Heart right ventricle (tissue), 16 donors: ENCODE data around the gene POLRMT. TPM values are rescaled to one million over a fixed set of nuclear protein-coding genes. Genes with fewer than 3 reads are reported as not detected.
"Not testable (repeated sequence)": the region's sequence is repeated elsewhere in the genome, so short reads cannot be mapped to it uniquely, and the experiment has no call there.

Source experiments
- ATAC-seq, 8 donors: fragments of 200-7000 bp; cut with Tn5 transposase; one replicate each; pipeline ENCODE4 v1.9.1; 2020; ENCODE audit warnings: mild to moderate bottlenecking in 8 of 8, moderate library complexity in 8 of 8, moderate number of reproducible peaks in 1 of 8
- DNase-seq, 2 donors: peaks; one replicate each; pipeline ENCODE4 v3.0.0-alpha.2; 2020
- H3K27ac ChIP-seq, 10 donors: fragments of 200-600 bp; sonication (generic) in 2 of 10; one replicate each; pipeline versions ENCODE4 v1.5.0 to v1.8.0; 2020 to 2022; ENCODE audit warnings: mild to moderate bottlenecking in 3 of 10
- H3K27me3 ChIP-seq, 7 donors: fragments of 200-600 bp; one replicate each; pipeline ENCODE4 v1.8.0; 2021 to 2022; ENCODE audit warnings: mild to moderate bottlenecking in 2 of 7
- H3K36me3 ChIP-seq, 9 donors: fragments of 200-600 bp; sonication (generic) in 1 of 9; one replicate each; pipeline versions ENCODE4 v1.5.0 to v1.8.0; 2020 to 2022; ENCODE audit warnings: mild to moderate bottlenecking in 2 of 9
- H3K4me1 ChIP-seq, 9 donors: fragments of 200-600 bp; sonication (generic) in 1 of 9; one replicate each; pipeline versions ENCODE4 v1.5.0 to v1.8.0; 2020 to 2022; ENCODE audit warnings: mild to moderate bottlenecking in 4 of 9
- H3K4me3 ChIP-seq, 10 donors: fragments of 200-600 bp; sonication (generic) in 2 of 10; one replicate each; pipeline versions ENCODE4 v1.5.0 to v1.8.0; 2020 to 2022; ENCODE audit warnings: mild to moderate bottlenecking in 7 of 10, moderate library complexity in 2 of 10
- H3K9me3 ChIP-seq, 11 donors: fragments of 200-600 bp in 10 of 11; sonication (generic) in 2 of 11; one replicate each; pipeline versions ENCODE4 v1.5.0 to v1.8.0; 2013 to 2022; ENCODE audit warnings: mild to moderate bottlenecking in 2 of 11, control low read depth in 1 of 11, moderate library complexity in 1 of 11
- WGBS, 2 donors: extraction: QIAGEN DNeasy Blood & Tissue Kit; methylation state at CpG; one replicate each; pipeline ENCODE4 v1.1.7; 2013; ENCODE audit warnings: inconsistent platforms in 1 of 2; 5-methylcytosine and 5-hydroxymethylcytosine counted together
- intact Hi-C, 10 donors: fragments of 100-400 bp; cut with DNase I; formaldehyde crosslinking; loops; one replicate each; pipeline versions ENCODE4 v1.11.1 to v1.14.2; 2022
- polyA plus RNA-seq, 2 donors: library from polyadenylated mRNA; stranded (reverse); fragments of 200-250 nt; gene quantifications; one replicate each; pipeline ENCODE4 v1.2.3, GENCODE V29; 2013
- total RNA-seq, 10 donors: library from RNA; stranded (reverse); fragmentation: NEBNext Ultra II Directional in 3 of 10; extraction: Animal tissue kit (Norgen Biotek cat#: 25700) in 3 of 10; gene quantifications; one replicate each; pipeline versions ENCODE4 v1.2.1 to v1.2.4, GENCODE V29; 2021 to 2023
- TF ChIP-seq, protein P1 (sequence below), 9 donors: fragments of 200-600 bp; sonication (generic) in 2 of 9; IDR thresholded peaks; one replicate each; pipeline versions ENCODE4 v1.5.0 to v1.8.0; 2021 to 2022; ENCODE audit warnings: antibody characterized with exemption in 9 of 9, mild to moderate bottlenecking in 5 of 9, moderate library complexity in 1 of 9
- donor health status: Arrhythmogenic right ventricular cardiomyopathy.
- donor health status: ischemic (EF 13 %, LVEDD 7.1; RV severe dilation, severe dysfunction).
- donor health status: healthy with polysubstance abuse.
- donor health status: DM: no; HTN: yes; CAD: no.
- donor health status: DM: no; HTN: no; CAD: no.
- donor health status: ischemic (EF 25% LVEDD 6.9; RV normal size, moderate dysfunction).
- donor health status: ischemic (EF 25% LVEDD 5.7; RV mildly dilated, moderate dysfunction).
- donor health status: healthy.
- donor health status: DM: yes; HTN: yes; CAD: no.
- donor health status: Ischemic cardiomyopathy.
- donor health status: ischemic (EF 35%, LVEDD 5.7; RV mildly dilated, moderate dysfunction).
- donor health status: nonischemic (EF 11% LVEDD 7.7; RV severe dilation, severe dysfunction).
- donor health status: DM: yes; HTN: yes; CAD: no.
- donor health status: PGD.
- donor health status: ischemic (EF 29% LVEDD 5.4; RV normal size, mild dysfunction).
- donor health status: nonischemic (EF 23%, LVEDD 6.1; RV moderate dilation, normal function).

POLRMT gene
- total and polyA plus RNA-seq, 12 donors = 37.2 to 159 (median 45.3) TPM

DNA sequence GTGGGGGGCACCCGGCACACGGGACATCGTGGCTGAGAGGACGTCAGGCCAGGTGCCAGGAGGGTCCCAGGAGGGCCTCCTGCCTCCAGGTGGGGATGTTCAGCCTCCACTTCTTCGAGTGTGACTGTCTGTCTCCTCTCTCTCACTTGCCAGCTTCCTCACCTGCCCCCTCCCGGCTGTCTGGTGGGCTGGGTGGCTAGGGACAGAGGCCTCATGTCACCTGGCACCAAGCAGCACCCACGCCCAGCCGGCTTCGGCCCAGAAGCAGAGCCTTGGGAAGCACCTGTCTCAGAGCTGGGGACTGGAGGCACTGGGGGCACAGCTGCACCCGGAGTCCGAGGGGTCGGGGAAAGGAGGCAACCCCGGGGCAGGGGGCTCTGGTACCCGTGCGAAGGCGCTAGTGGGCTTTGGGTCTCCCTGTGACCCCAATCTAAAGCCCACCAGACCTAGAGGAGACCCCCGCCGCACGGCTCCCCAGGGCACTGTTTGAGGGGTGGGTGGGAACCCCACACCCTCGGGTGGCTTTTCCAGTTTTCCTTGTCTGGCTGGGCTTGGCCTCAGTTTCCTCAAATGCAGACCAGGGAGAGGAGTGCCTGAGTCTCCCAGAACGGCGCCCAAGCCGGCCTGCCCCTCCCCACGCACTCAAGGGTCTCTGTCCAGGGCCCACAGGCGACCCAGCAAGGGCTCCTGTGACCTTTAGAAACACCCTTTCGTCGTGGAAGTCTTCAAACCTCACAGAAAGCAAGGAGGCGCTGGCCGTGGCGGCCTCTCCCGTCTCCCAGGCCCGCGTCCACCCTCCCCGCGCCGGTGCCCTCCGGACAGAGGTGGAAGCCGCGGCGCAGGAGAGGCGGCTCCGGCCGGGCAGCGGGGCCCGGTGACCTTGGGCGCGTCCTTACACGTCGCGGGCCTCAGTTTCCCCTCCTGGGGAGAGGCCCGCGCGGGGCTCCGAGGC lies 44.3 kb downstream of the POLRMT start:
- peak overlapping the region in 3 of 10 donors; percentile 12 to 24 (median 23) for H3K4me3 ChIP-seq
- peaks cover 27 to 58% (median 50%) of the 10 kb centered on the region in 7 donors for H3K27me3 ChIP-seq
- no peaks in the 10 kb centered on the region for H3K36me3 ChIP-seq
- ATAC-seq = no peak
- H3K9me3 ChIP-seq = no peaks in the 10 kb centered on the region
- peak in 1 of 2 donors; percentile 13 for DNase-seq
- TF ChIP-seq, protein P1, sequence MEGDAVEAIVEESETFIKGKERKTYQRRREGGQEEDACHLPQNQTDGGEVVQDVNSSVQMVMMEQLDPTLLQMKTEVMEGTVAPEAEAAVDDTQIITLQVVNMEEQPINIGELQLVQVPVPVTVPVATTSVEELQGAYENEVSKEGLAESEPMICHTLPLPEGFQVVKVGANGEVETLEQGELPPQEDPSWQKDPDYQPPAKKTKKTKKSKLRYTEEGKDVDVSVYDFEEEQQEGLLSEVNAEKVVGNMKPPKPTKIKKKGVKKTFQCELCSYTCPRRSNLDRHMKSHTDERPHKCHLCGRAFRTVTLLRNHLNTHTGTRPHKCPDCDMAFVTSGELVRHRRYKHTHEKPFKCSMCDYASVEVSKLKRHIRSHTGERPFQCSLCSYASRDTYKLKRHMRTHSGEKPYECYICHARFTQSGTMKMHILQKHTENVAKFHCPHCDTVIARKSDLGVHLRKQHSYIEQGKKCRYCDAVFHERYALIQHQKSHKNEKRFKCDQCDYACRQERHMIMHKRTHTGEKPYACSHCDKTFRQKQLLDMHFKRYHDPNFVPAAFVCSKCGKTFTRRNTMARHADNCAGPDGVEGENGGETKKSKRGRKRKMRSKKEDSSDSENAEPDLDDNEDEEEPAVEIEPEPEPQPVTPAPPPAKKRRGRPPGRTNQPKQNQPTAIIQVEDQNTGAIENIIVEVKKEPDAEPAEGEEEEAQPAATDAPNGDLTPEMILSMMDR (IDR thresholded peaks at IDR 0.05) = no peak
- intact Hi-C loops = loop anchor here in 1 of 10 donors (5.0 kb wide), 2 partner anchors 68 to 148 kb away; no protein-coding TSS in a partner anchor
- peaks cover 4 to 34% (median 19%) of the 10 kb centered on the region in 9 donors for H3K4me1 ChIP-seq
- WGBS, 2 donors = 21 to 22% methylated on average over 53 to 54 of the region's 54 CpGs
- H3K27ac ChIP-seq = peak overlapping the region in 2 of 10 donors; percentile 5 to 56

DNA sequence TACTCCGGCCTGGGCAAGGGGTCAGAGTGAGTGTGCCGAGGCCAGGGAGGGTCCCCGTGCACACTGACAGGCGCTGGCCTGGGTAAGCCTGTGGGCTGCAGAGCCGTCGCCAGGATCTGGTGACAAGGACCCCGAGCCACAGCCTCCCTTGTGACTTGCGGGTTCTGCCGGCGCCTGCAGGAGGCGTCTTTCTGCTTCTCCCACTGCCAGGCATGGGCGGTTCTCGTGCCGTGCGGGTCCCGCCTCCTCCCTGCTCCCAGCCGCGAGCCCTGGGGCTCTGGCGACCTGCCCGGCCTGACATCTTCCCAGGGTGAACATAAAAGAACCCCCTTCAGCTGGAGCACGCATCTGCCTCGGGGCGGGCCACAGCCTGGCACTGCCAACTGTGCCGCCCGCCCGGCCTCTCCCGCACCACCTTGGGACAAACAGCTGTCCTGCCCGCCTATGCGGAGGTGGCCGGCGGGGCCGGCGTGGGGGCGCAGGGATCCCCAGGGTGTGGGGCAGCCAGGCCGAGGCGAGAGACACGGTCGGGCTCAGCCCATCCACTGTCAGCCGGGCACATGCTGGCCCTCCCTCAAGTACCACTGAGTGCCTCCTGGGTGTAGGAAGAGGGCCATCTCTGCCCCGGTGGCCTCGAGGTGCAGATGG lies 45.1 kb downstream of the POLRMT start:
- H3K27ac ChIP-seq = peak overlapping the region in 3 of 10 donors; percentile 5 to 56 (median 34)
- H3K9me3 ChIP-seq = no peaks in the 10 kb centered on the region
- ATAC-seq (peak; percentile 5 to 63 (median 22)), DNase-seq (peak; percentile 69 to 75)
- intact Hi-C loops = loop anchor here in 1 of 10 donors (5.0 kb wide), 2 partner anchors 69 to 149 kb away; no protein-coding TSS in a partner anchor
- WGBS, 2 donors = 4 to 6% methylated on average over 41 of the region's 41 CpGs
- peaks cover 27 to 53% (median 50%) of the 10 kb centered on the region in 7 donors for H3K27me3 ChIP-seq
- H3K4me3 ChIP-seq = peak overlapping the region in 3 of 10 donors; percentile 12 to 14 (median 13)
- peaks cover 0 to 7% (median 3%) of the 10 kb centered on the region in 9 donors for H3K36me3 ChIP-seq
- peaks cover 4 to 42% (median 23%) of the 10 kb centered on the region in 9 donors for H3K4me1 ChIP-seq
- TF ChIP-seq, protein P1 (IDR thresholded peaks at IDR 0.05) = peak; percentile 20 to 64 (median 49)

DNA sequence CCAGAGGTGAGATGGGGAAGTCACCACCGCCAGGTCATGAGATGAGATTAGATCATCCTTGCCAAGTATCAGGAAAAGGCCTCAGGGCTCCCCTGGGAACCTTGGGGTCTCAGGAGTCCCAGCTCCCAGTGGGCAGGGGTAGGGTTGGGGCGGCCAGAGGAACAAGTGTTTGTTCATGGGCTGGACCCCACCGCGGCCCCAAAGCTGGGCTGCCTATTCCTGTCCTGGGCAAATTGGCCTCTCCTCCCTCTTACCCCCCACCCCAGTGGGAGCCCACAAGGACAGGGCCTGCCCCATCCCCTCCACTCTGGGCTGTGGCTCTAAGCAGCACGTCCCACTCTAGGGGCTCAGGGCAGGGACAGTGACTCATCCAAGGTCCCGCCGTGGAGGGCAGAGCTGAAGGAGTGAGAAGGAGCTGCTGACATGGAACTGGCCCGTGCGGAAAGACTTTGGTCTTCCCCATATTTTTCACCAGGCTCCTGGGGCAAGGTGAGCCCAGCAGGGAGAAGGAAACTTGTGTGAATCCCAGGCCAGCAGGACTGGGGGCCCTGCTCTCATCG lies 47.7 kb downstream of the POLRMT start:
- H3K4me1 ChIP-seq = peaks cover 7 to 56% (median 32%) of the 10 kb centered on the region in 9 donors
- H3K9me3 ChIP-seq = no peaks in the 10 kb centered on the region
- peak in 2 of 8 donors; percentile 5 to 8 for ATAC-seq
- no peak for DNase-seq
- no peak overlapping the region for H3K27ac ChIP-seq
- H3K27me3 ChIP-seq = peaks cover 14 to 29% (median 24%) of the 10 kb centered on the region in 7 donors
- intact Hi-C loops = loop anchor here in 1 of 10 donors (5.0 kb wide), 2 partner anchors 72 to 152 kb away; no protein-coding TSS in a partner anchor
- H3K4me3 ChIP-seq = no peak overlapping the region
- H3K36me3 ChIP-seq = peaks cover 0 to 33% (median 22%) of the 10 kb centered on the region in 9 donors
- TF ChIP-seq, protein P1 (IDR thresholded peaks at IDR 0.05) = no peak
- 59 to 69% methylated on average over 10 of the region's 10 CpGs for WGBS, 2 donors

DNA sequence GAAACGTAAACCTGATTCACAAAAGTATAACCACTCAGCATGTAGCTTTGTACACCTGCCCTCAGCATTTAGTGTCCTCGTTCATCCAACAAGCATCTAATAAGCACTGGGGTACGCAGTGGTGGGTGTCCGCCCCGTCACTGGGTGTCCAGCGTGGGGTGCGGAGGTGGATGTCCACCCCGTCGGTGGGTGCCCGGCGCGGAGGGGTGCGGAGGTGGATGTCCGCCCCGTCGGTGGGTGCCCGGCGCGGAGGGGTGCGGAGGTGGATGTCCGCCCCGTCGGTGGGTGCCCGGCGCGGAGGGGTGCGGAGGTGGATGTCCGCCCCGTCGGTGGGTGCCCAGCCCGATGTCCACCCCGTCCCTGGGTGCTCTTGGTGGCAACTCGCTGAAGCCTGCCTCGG lies 48.2 kb downstream of the POLRMT start:
- not testable (repeated sequence) for H3K27ac ChIP-seq, H3K9me3 ChIP-seq, H3K4me3 ChIP-seq, DNase-seq
- peaks cover 0 to 38% (median 22%) of the 10 kb centered on the region in 9 donors for H3K36me3 ChIP-seq
- peaks cover 11 to 26% (median 20%) of the 10 kb centered on the region in 7 donors for H3K27me3 ChIP-seq
- peaks cover 7 to 60% (median 29%) of the 10 kb centered on the region in 9 donors for H3K4me1 ChIP-seq
- peak in 1 of 8 donors; percentile 11 for ATAC-seq
- WGBS, 2 donors = 82 to 86% methylated on average over 29 to 34 of the region's 34 CpGs
- intact Hi-C loops = loop anchor here in 1 of 10 donors (5.0 kb wide), 2 partner anchors 72 to 152 kb away; no protein-coding TSS in a partner anchor
